HG03066 (cell line): ENCODE measurements around the gene MRTFB.
A peak's percentile ranks its signal among the peaks of the same experiment; 100 is the strongest.

Source experiments
- ATAC-seq: cut with Tn5 transposase; IDR thresholded peaks from one replicate; pipeline ENCODE4 v1.9.1; 2021; ENCODE audit warnings: low read depth; ENCODE audit not compliant: unreplicated experiment

The MRTFB gene

DNA sequence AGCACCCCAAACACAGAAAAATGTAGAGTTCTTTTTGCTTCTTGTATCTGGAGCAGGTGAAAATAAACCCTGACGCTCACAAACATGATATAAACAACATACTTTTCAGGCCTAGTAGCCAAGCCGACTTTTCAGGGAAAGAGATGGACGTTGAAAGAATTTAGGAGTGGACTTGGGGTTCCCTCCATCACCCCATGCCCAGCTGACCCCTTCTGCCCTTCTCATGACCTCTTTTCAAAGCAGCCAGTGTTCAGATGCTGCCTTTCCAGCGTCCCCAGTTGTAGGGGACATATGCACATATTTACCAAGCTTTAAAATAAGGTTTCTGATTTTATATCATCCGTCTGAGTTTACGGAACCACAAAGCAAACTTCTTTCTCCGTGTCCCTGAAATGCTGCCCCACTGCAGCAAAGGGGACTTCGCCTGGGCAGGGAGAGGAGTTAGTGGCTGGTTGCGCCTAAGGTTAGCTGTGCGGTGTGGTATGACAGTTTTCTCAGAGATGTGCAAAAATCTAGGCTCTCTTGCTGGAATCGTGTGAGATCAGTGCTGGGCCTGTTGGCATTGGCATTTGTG lies 235.5 kb downstream of the MRTFB start:
- ATAC-seq, result no peak

DNA sequence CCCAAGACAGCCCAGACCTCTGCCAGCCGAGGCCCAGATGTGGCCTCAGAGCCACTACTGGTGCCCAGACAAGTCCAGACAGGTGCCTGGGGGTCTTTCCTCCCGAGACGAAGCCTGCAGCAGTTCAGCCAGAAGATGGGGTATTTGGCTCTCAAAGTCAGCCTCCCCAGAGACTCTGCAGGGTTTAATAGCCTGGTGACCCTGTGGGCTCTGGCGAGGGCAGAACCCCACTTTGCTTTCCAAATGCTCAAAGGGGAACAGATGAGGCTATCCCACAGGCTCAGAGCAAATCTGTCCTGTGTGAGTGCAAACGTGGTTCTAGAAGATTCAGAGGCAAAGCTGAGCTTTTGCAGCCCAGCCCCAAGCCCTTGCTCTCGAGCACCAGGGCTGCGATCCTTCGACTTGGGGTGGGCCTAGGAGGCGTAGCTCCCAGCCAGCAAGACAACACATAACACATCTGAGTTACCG lies 236.0 kb downstream of the MRTFB start:
- ATAC-seq, result no peak

- no peak for ATAC-seq
Observed at GRCh38 chr16:14307527-14308367, 236.6 kb downstream of the MRTFB start.

DNA sequence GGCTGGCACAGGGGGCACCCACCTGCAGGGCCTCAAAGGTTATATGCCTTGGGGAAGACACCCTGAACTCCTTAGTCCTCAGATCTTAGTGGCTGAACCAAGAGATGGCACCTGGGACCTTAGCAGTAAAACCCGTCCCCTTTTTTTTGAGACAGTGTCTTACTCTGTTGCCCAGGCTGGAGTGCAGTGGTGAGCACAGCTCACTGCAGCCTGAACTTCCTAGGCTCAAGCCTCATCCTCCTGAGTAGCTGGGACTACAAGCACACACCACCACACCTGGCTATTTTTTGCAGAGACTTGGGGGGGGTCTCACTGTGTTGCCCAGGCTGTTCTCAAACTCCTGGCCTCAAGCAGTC lies 237.2 kb downstream of the MRTFB start:
- no peak for ATAC-seq

GRCh38 chr16:14309001-14309886 lies 238.1 kb downstream of the MRTFB start:
- no peak for ATAC-seq

- no peak for ATAC-seq
Observed at GRCh38 chr16:14309906-14310305, 238.8 kb downstream of the MRTFB start.

- ATAC-seq, result peak; percentile 40
Observed at GRCh38 chr16:14310519-14310991, 239.4 kb downstream of the MRTFB start.

DNA sequence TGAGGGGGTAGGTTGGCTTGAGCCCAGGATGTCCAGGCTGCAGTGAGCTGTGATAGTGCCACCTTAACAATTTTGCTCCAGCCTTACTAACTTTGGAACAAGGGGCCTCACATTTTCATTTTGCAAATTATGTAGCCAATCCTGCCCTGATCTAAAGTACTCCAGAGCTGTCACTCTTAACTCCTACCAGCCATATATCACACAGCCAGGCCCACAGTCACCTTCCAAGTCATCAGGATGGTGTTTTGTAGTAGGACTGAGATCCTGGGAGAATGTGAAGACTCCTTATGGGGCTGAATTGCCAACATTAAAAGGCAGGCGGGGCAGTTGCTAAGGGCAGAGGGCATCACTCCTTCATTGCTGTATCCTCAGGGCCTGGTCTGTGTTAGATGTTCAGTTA lies 243.0 kb downstream of the MRTFB start:
- no peak for ATAC-seq

GRCh38 chr16:14315683-14316320 lies 244.7 kb downstream of the MRTFB start:
- no peak for ATAC-seq
